ENCODE results near the gene PPM1L.

Gene PPM1L

GRCh38 chr3:161107311-161107710 is 351.3 kb downstream of the PPM1L start:
- DNase-seq = no peak

GRCh38 chr3:161108840-161109239 is 352.8 kb downstream of the PPM1L start:
- DNase-seq = no peak

GRCh38 chr3:161117646-161118045 is 361.6 kb downstream of the PPM1L start:
- DNase-seq = no peak

GRCh38 chr3:161126495-161126894 is 370.5 kb downstream of the PPM1L start:
- DNase-seq = no peak
